Inflammatory macrophage (primary cell): ENCODE results near the gene TAB2.
A peak's percentile ranks its signal among the peaks of the same experiment; 100 is the strongest.

ENCODE experiments used
- DNase-seq, 2 donors: peaks; one replicate each; pipeline ENCODE4 v3.0.0-alpha.2; 2020 to 2022
- total RNA-seq, 18 experiments: gene quantifications; one replicate each; lab custom pipeline; 2026; ENCODE audit warnings: mixed read lengths in 6 of 18, inconsistent platforms in 2 of 18; lab: John Stamatoyannopoulos, UW

TAB2 gene
- total RNA-seq = 66.1 to 222 (median 105) reads per million in 18 experiments

- DNase-seq = peak; percentile 36 to 39
Measured at GRCh38 chr6:149317644-149318571, at the start of gene TAB2. Gene TAB2 (plus strand): TSS chr6:149317712. CDS start chr6:149369998, 52,286 bp downstream.

DNA sequence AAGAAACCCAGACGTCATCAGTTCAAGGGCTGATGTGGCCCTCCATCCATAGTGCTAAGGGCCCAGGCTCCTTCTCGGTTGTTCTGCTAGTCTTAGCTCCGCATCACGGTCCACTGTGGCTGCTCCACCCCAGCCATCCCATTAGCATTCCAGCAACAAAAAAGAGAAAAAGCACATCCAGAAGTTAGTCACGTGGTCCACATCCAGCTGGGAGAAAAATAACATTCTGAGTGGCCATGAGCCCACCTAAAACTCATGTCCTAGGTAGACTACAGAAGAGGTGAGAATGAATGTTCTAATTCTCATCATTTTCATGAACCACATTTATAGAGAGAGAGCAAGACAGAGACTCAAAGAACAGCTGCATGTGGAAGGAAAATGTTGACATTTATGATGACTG, 49.4 kb upstream of the TAB2 start:
- no peak for DNase-seq

- no peak for DNase-seq
Measured at GRCh38 chr6:149268768-149269167, 48.7 kb upstream of the TAB2 start.

DNA sequence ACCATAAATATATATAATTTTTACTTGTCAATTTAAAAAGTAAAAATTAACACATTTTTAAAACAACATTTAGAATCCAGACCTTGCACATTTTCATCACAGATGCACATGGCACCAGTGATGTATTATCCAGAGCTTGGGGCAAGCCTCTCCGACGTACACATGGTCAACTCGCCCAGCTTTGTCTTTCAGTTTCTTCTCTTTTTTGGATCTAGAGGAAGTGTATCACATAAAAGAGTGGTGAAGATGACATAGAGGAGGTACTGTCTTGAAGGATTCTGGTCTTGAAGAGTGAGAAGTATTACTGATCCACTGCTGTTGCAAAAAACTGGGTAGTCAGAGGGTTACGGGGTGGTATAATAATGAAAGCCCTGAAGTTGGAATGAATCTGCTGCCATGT, 46.9 kb upstream of the TAB2 start:
- DNase-seq = peak; percentile 63 to 70

- peak; percentile 93 to 94 for DNase-seq
Measured at GRCh38 chr6:149271348-149272340, 45.9 kb upstream of the TAB2 start.

- DNase-seq = peak; percentile 69 to 73
Measured at GRCh38 chr6:149273318-149273717, 44.2 kb upstream of the TAB2 start.

GRCh38 chr6:149275621-149276020, 41.9 kb upstream of the TAB2 start:
- DNase-seq = no peak

- no peak for DNase-seq
Measured at GRCh38 chr6:149277621-149278020, 39.9 kb upstream of the TAB2 start.

- DNase-seq = peak; percentile 47 to 61
Measured at GRCh38 chr6:149278997-149279396, 38.5 kb upstream of the TAB2 start.

- no peak for DNase-seq
Measured at GRCh38 chr6:149284904-149285303, 32.6 kb upstream of the TAB2 start.

DNA sequence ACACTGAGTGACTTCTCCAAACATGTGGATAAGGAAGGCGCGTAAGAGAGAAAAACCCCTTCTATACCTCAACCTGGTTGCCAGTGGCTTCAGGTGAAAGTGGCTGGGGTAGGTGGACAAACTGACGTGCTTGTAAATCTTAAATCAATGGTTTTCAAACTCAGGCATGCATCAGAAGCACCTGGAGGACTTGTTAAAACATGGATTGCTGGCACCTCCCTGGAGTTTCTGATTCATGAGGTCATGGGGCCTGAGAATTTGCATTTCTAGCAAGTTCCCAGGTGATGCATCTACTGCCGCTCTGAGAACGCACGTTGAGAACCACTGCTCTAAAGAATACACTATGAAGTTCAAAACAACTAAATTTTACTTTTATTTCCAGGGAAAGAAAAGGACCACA, 31.9 kb upstream of the TAB2 start:
- no peak for DNase-seq

GRCh38 chr6:149286905-149287304, 30.6 kb upstream of the TAB2 start:
- no peak for DNase-seq

- DNase-seq = no peak
Measured at GRCh38 chr6:149289192-149289781, 28.2 kb upstream of the TAB2 start.

DNA sequence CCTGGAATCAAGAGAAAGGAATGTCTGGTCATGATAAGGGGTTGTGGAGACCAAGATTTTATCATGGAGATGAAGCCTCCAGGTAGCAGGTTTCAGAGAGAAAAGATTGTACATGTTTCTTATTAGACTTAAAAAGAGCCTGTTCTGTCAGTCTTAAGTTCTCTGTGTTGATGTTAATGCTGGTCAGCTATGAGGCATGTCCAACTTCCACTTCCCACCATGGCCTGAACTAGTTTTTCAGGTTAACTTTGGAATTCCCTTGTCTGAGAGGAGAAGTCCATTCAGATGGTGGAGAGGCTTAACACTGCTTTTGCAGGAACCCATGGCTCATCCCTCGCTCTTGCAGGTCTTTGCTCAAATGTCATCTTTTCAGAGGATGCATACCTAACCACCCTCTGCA, 27.5 kb upstream of the TAB2 start:
- DNase-seq = no peak

DNA sequence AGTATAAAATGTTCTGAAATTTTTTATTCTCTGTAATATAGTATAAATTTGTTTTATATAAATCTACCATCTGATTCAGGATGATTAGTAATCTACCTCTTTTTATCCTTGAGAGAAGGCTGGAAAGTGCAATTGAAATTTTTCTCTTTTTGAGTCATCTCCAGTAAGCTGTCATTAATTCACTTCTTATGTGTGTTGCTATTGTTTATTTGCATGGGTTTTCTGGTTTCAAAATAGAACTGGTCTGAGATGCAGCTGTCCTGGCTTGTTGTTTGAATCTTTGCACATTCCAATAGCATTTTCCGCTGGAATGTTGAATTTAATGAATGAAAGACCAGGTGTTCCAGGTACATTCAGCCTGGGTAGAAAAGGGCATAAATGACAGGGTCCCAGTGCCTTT, 24.3 kb upstream of the TAB2 start:
- DNase-seq = no peak

GRCh38 chr6:149300563-149300962, 16.9 kb upstream of the TAB2 start:
- no peak for DNase-seq

GRCh38 chr6:149302723-149303122, 14.8 kb upstream of the TAB2 start:
- no peak for DNase-seq

DNA sequence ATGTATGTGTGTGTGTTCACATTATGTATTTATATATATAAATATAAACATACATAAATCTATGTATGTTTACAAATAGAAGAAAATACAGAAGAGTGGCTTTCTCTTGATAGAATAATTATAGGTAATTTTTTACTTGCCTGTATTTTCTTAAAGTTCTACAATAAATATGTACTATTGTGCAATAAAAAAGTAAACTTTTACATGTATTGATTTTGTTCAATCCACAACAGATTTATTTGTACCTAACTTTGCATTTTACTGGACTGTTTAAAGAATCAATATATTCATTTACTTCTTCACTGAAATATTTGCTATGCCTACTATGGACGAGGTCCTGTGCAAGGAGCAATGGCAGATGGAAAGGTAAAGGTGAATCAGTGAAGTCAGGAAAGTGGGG, 14.0 kb upstream of the TAB2 start:
- DNase-seq = no peak

- DNase-seq = no peak
Measured at GRCh38 chr6:149305372-149305771, 12.1 kb upstream of the TAB2 start.

DNA sequence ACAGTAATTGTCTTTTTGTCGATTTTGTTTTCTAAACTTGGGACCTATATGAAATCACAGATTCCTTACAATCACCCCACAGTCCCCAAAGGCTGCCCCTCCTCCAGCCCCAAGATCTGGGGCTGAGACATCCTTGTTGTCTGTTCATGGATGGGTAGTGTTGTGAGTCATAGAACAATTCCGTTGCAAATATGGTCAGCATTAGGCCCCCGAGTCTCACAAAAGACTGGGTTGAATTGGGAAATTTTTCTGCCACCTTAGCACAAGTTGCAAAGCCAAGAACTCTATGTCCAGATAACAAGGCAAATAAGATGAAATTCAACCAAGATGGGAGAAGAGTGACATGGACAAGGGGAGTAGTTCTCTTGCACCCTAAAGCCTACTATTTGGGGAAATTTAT, 10.5 kb upstream of the TAB2 start:
- no peak for DNase-seq

- no peak for DNase-seq
Measured at GRCh38 chr6:149311293-149311692, 6.2 kb upstream of the TAB2 start.

- DNase-seq = no peak
Measured at GRCh38 chr6:149311766-149312165, 5.7 kb upstream of the TAB2 start.

- no peak for DNase-seq
Measured at GRCh38 chr6:149313070-149313469, 4.4 kb upstream of the TAB2 start.
